Loucy (cell line): ENCODE results near the gene TMEM272.

Experiments
- H2AFZ ChIP-seq: fragments of 200-600 bp; sonication (generic); 2 replicates; pipeline ENCODE4 v1.6.0; 2016; ENCODE audit warnings: antibody characterized with exemption, mild to moderate bottlenecking, low read length, moderate library complexity
- H3F3A ChIP-seq: fragments of 200-600 bp; 2 replicates; pipeline ENCODE4 v1.6.0; 2016; ENCODE audit warnings: antibody characterized with exemption, low read depth, mild to moderate bottlenecking
- H3K27me3 ChIP-seq: fragments of 200-600 bp; sonication (generic); 2 replicates; pipeline ENCODE4 v1.6.1; 2014; ENCODE audit warnings: low read length, mild to moderate bottlenecking; ENCODE audit not compliant: insufficient read depth, poor library complexity, severe bottlenecking
- H3K36me3 ChIP-seq: fragments of 200-600 bp; sonication (generic); 2 replicates; pipeline ENCODE4 v1.6.1; 2016; ENCODE audit warnings: low read length; ENCODE audit not compliant: insufficient read depth
- H3K4me1 ChIP-seq: fragments of 200-600 bp; sonication (generic); 2 replicates; pipeline ENCODE4 v1.5.1; 2014; ENCODE audit warnings: low read length, mild to moderate bottlenecking; ENCODE audit not compliant: insufficient read depth, poor library complexity, severe bottlenecking
- H3K4me2 ChIP-seq: fragments of 200-600 bp; sonication (generic); 2 replicates; pipeline ENCODE4 v1.6.0; 2014; ENCODE audit warnings: antibody characterized with exemption, low read length, low read depth, mild to moderate bottlenecking; ENCODE audit not compliant: poor library complexity, severe bottlenecking
- H3K4me3 ChIP-seq: fragments of 200-600 bp; sonication (generic); 2 replicates; pipeline ENCODE4 v1.5.1; 2014; ENCODE audit warnings: low read length, mild to moderate bottlenecking, mixed read lengths; ENCODE audit not compliant: poor library complexity, severe bottlenecking
- H3K79me2 ChIP-seq: fragments of 200-600 bp; sonication (generic); 2 replicates; pipeline ENCODE4 v1.6.1; 2014; ENCODE audit warnings: low read length; ENCODE audit not compliant: insufficient read depth
- H3K9ac ChIP-seq: fragments of 200-600 bp; sonication (generic); 2 replicates; pipeline ENCODE4 v1.6.0; 2014; ENCODE audit warnings: mild to moderate bottlenecking, low read depth, low read length, moderate library complexity; ENCODE audit not compliant: poor library complexity, severe bottlenecking
- H3K9me2 ChIP-seq: fragments of 200-600 bp; sonication (generic); replicated peaks from 2 replicates; pipeline ENCODE4 v1.6.1; 2016; ENCODE audit warnings: low read depth, low read length, mixed read lengths
- H3K9me3 ChIP-seq: fragments of 200-600 bp; sonication (generic); 2 replicates; pipeline ENCODE4 v1.6.1; 2014; ENCODE audit warnings: mild to moderate bottlenecking, antibody characterized with exemption, low read length, low read depth; ENCODE audit not compliant: insufficient read depth
- H4K20me1 ChIP-seq: fragments of 200-600 bp; sonication (generic); 2 replicates; pipeline ENCODE4 v1.6.0; 2014; ENCODE audit warnings: antibody characterized with exemption, low read length, mild to moderate bottlenecking; ENCODE audit not compliant: insufficient read depth, poor library complexity, severe bottlenecking
- CTCF ChIP-seq: fragments of 200-600 bp; sonication (generic); conservative IDR thresholded peaks from 2 replicates; pipeline ENCODE4 v1.5.1; 2014; ENCODE audit warnings: mild to moderate bottlenecking, antibody characterized with exemption, low read length
- EZH2phosphoT487 ChIP-seq: fragments of 200-600 bp; IDR thresholded peaks from 2 replicates; pipeline ENCODE4 v1.6.1; 2018; ENCODE audit warnings: antibody characterized with exemption, mild to moderate bottlenecking, moderate library complexity, borderline replicate concordance

The TMEM272 gene

GRCh38 chr13:51849145-51850101 lies 4.4 kb upstream of the TMEM272 start:
- Histone ChIP-seq H4K20me1 (no peaks in the 10 kb centered on the region), H3K4me1 (peaks cover 4% of the 10 kb centered on the region), H3K27me3 (no peaks in the 10 kb centered on the region), H3K36me3 (no peaks in the 10 kb centered on the region), H2AFZ (0 out of 2 replicates have a peak overlapping the region, but pooled peaks have one; percentile 25), H3F3A (no peaks in the 10 kb centered on the region), H3K9me3 (no peaks in the 10 kb centered on the region), H3K79me2 (no peaks in the 10 kb centered on the region), H3K9ac (no peak overlapping the region), H3K4me3 (no peak overlapping the region), H3K9me2 (no peaks in the 10 kb centered on the region), H3K4me2 (no peak overlapping the region)
- no peak for TF ChIP-seq EZH2phosphoT487
- TF ChIP-seq CTCF: peak; percentile 89

DNA sequence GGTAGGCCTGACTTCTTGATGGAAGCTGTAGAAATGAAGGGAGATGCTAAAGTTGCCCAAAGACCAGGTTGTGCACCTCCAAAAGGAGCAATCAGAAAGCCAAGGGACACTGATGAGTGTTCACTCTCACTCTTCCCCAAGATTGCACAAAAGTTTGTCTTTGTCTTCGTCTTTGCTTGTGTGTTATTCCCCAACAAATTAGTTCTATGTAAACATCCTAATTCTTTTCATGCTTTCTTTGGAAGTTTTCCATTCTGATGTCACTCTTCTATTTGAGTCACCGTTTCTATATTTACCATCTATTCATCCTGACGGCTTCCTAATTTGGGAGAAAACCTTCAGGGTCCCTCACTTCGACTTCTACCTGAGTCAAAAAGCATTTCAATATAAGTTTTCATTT lies 3.7 kb upstream of the TMEM272 start:
- no peak overlapping the region for H3K4me2 ChIP-seq
- TF ChIP-seq CTCF (no peak), EZH2phosphoT487 (no peak)
- H4K20me1 ChIP-seq: no peaks in the 10 kb centered on the region
- no peak overlapping the region for H3K4me3 ChIP-seq
- no peaks in the 10 kb centered on the region for H3K27me3 ChIP-seq
- no peaks in the 10 kb centered on the region for H3K36me3 ChIP-seq
- no peak overlapping the region for H2AFZ ChIP-seq
- no peaks in the 10 kb centered on the region for H3F3A ChIP-seq
- H3K9me3 ChIP-seq: no peaks in the 10 kb centered on the region
- peaks cover 4% of the 10 kb centered on the region for H3K4me1 ChIP-seq
- no peak overlapping the region for H3K9ac ChIP-seq
- no peaks in the 10 kb centered on the region for H3K79me2 ChIP-seq
- no peaks in the 10 kb centered on the region for H3K9me2 ChIP-seq

DNA sequence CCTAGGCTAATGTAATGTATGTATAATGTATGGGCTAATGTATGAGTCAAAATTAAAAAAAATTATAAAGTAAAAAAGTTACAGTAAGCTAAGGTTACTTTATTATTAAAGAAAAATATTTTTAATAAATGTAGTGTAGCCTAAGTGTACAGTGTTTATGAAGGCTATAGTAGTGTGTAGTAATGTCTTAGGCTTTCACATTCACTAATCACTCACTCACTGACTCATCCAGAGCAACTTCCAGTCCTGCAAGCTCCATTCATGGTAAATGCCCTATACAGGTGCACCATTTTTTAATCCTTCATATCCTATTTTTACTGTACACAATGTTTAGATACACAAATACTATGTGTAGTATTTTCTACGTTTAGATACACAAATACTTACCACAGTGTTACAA lies 1.8 kb upstream of the TMEM272 start:
- H3K27me3 ChIP-seq: no peaks in the 10 kb centered on the region
- no peaks in the 10 kb centered on the region for H3K9me2 ChIP-seq
- H2AFZ ChIP-seq: no peak overlapping the region
- H3K36me3 ChIP-seq: no peaks in the 10 kb centered on the region
- H3K79me2 ChIP-seq: no peaks in the 10 kb centered on the region
- no peaks in the 10 kb centered on the region for H3F3A ChIP-seq
- TF ChIP-seq CTCF (no peak), EZH2phosphoT487 (no peak)
- no peak overlapping the region for H3K4me3 ChIP-seq
- H3K4me1 ChIP-seq: peaks cover 4% of the 10 kb centered on the region
- no peaks in the 10 kb centered on the region for H3K9me3 ChIP-seq
- H4K20me1 ChIP-seq: no peaks in the 10 kb centered on the region
- no peak overlapping the region for H3K9ac ChIP-seq
- no peak overlapping the region for H3K4me2 ChIP-seq
